Measurements from ENCODE around the gene COPS7A. TPM values are rescaled to one million over a fixed set of nuclear protein-coding genes. Genes with fewer than 3 reads are reported as not detected.
A peak's percentile ranks its signal among the peaks of the same experiment; 100 is the strongest.

Gene COPS7A
- total and polyA plus RNA-seq, 9 of the 15 experiments (the other 6 are each of a cell fraction or from before 2014, with no cell fraction given) = 12.7 to 36.0 (median 24.3) TPM

DNA sequence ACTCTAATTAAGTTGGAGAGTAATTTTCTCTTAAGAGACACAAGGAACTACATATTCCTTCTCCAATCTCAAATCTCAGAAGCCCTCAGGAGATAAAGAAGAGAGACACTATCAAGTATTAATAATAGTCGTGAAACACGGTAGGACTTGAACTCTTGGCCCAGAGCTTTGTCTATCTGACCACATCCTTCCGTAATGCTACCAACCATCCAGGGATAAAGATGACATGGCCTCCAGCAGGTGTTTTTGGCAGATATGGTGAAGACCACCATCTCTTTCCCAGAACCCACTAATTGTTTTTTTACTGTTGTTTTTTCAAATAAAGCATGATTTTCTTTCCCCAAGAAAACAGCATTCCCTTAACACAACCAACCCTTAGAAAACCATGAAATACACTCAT is 38.0 kb upstream of the COPS7A start:
- Histone ChIP-seq H3K4me2 (ENCODE audit: insufficient read depth, low read length) (0 out of 2 replicates have a peak overlapping the region, but pooled peaks have one; percentile 99), H3K4me1 (replicated peaks in 1 of 2; ENCODE audit: control insufficient read depth in 2 of 2, insufficient read depth in 2 of 2, low read length in 2 of 2) (peaks cover 0 to 5% of the 10 kb centered on the region in 2 experiments; a peak in 1 of 5 replicates), H3K9me1 (ENCODE audit: control insufficient read depth, insufficient read depth, low read length) (no peaks in the 10 kb centered on the region), H3K36me3 (ENCODE audit: control insufficient read depth, insufficient read depth, low read length) (peaks cover 50% of the 10 kb centered on the region), H3K79me2 (ENCODE audit: control insufficient read depth, insufficient read depth, low read length) (peaks cover 89% of the 10 kb centered on the region), H3K4me3 (no peak overlapping the region; the same call in 1 of the 2 replicates), H3K27ac (ENCODE audit: extremely low read depth, low read depth, low read length) (no peak overlapping the region), H4K20me1 (replicated peaks; ENCODE audit: control insufficient read depth, insufficient read depth, low read length) (no peaks in the 10 kb centered on the region; the same call in 1 of the 2 replicates), H2AFZ (ENCODE audit: low read depth, low read length) (no peak overlapping the region), H3K9me3 (replicated peaks; ENCODE audit: control insufficient read depth, insufficient read depth, low read depth, low read length) (no peaks in the 10 kb centered on the region), H3K27me3 (ENCODE audit: control insufficient read depth in 2 of 2, insufficient read depth in 2 of 2, low read length in 2 of 2) (no peaks in the 10 kb centered on the region), H3K9ac (ENCODE audit: insufficient read depth in 1 of 2, low read depth in 2 of 2, low read length in 2 of 2) (no peak overlapping the region)
- intact Hi-C loops (cut with micrococcal nuclease) (loop anchor here (5.0 kb wide), 2 partner anchors 36 to 134 kb away; partner anchors contain the start of gene COPS7A), in situ Hi-C loops (cut with MboI) (no loop called here)
- WGBS (ENCODE audit: insufficient coverage, low coverage, missing lambda C conversion rate) = 13% methylated on average over 3 of the region's 3 CpGs
- ChIA-PET CTCF (ENCODE audit: low intra/inter-chr PET ratio) (no interaction called here), POLR2A (interaction anchor here (0.6 kb wide), 1 partner anchor 135 kb away, joined by 3 read pairs; no protein-coding TSS in a partner anchor)
- ATAC-seq = no peak
- FAIRE-seq = no peak
- no peak for DNase-seq (ENCODE audit: extremely low read depth in 1 of 4, low spot score in 3 of 4)
- no TSS peak for BruUV-seq (replicated peaks)
- TF ChIP-seq ASH1L (IDR thresholded peaks at IDR 0.05; ENCODE audit: borderline replicate concordance, low read depth, partially characterized antibody) (no peak), ZNF239 (CRISPR knock-in tag; IDR thresholded peaks at IDR 0.05) (no peak), HMG20A (CRISPR knock-in tag; conservative IDR thresholded peaks at IDR 0.05) (no peak), HNRNPH1 (optimal IDR thresholded peaks at IDR 0.05; ENCODE audit: low read depth, low read length) (no peak), ILK (tag; IDR thresholded peaks at IDR 0.05; ENCODE audit: borderline replicate concordance, low read depth) (no peak), ZNF76 (CRISPR knock-in tag; IDR thresholded peaks at IDR 0.05; ENCODE audit: borderline replicate concordance) (no peak), DIDO1 (tag; IDR thresholded peaks at IDR 0.05; ENCODE audit: low read depth) (no peak), ZFX (CRISPR knock-in tag; IDR thresholded peaks at IDR 0.05) (no peak), HMG20B (CRISPR knock-in tag; IDR thresholded peaks at IDR 0.05) (no peak)
- TF ChIP-seq, protein P1, sequence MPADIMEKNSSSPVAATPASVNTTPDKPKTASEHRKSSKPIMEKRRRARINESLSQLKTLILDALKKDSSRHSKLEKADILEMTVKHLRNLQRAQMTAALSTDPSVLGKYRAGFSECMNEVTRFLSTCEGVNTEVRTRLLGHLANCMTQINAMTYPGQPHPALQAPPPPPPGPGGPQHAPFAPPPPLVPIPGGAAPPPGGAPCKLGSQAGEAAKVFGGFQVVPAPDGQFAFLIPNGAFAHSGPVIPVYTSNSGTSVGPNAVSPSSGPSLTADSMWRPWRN (IDR thresholded peaks at IDR 0.05; ENCODE audit: low read depth) = no peak
- TF ChIP-seq, protein P2, sequence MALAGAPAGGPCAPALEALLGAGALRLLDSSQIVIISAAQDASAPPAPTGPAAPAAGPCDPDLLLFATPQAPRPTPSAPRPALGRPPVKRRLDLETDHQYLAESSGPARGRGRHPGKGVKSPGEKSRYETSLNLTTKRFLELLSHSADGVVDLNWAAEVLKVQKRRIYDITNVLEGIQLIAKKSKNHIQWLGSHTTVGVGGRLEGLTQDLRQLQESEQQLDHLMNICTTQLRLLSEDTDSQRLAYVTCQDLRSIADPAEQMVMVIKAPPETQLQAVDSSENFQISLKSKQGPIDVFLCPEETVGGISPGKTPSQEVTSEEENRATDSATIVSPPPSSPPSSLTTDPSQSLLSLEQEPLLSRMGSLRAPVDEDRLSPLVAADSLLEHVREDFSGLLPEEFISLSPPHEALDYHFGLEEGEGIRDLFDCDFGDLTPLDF (CRISPR knock-in tag; IDR thresholded peaks at IDR 0.05) = no peak
- TF ChIP-seq, protein P3, sequence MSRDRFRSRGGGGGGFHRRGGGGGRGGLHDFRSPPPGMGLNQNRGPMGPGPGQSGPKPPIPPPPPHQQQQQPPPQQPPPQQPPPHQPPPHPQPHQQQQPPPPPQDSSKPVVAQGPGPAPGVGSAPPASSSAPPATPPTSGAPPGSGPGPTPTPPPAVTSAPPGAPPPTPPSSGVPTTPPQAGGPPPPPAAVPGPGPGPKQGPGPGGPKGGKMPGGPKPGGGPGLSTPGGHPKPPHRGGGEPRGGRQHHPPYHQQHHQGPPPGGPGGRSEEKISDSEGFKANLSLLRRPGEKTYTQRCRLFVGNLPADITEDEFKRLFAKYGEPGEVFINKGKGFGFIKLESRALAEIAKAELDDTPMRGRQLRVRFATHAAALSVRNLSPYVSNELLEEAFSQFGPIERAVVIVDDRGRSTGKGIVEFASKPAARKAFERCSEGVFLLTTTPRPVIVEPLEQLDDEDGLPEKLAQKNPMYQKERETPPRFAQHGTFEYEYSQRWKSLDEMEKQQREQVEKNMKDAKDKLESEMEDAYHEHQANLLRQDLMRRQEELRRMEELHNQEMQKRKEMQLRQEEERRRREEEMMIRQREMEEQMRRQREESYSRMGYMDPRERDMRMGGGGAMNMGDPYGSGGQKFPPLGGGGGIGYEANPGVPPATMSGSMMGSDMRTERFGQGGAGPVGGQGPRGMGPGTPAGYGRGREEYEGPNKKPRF (IDR thresholded peaks at IDR 0.05; ENCODE audit: low read depth, low read length) = no peak
- TF ChIP-seq, protein P4, sequence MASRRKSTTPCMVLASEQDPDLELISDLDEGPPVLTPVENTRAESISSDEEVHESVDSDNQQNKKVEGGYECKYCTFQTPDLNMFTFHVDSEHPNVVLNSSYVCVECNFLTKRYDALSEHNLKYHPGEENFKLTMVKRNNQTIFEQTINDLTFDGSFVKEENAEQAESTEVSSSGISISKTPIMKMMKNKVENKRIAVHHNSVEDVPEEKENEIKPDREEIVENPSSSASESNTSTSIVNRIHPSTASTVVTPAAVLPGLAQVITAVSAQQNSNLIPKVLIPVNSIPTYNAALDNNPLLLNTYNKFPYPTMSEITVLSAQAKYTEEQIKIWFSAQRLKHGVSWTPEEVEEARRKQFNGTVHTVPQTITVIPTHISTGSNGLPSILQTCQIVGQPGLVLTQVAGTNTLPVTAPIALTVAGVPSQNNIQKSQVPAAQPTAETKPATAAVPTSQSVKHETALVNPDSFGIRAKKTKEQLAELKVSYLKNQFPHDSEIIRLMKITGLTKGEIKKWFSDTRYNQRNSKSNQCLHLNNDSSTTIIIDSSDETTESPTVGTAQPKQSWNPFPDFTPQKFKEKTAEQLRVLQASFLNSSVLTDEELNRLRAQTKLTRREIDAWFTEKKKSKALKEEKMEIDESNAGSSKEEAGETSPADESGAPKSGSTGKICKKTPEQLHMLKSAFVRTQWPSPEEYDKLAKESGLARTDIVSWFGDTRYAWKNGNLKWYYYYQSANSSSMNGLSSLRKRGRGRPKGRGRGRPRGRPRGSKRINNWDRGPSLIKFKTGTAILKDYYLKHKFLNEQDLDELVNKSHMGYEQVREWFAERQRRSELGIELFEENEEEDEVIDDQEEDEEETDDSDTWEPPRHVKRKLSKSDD (conservative IDR thresholded peaks at IDR 0.05; ENCODE audit: low read length) = no peak
- TF ChIP-seq, protein P5, sequence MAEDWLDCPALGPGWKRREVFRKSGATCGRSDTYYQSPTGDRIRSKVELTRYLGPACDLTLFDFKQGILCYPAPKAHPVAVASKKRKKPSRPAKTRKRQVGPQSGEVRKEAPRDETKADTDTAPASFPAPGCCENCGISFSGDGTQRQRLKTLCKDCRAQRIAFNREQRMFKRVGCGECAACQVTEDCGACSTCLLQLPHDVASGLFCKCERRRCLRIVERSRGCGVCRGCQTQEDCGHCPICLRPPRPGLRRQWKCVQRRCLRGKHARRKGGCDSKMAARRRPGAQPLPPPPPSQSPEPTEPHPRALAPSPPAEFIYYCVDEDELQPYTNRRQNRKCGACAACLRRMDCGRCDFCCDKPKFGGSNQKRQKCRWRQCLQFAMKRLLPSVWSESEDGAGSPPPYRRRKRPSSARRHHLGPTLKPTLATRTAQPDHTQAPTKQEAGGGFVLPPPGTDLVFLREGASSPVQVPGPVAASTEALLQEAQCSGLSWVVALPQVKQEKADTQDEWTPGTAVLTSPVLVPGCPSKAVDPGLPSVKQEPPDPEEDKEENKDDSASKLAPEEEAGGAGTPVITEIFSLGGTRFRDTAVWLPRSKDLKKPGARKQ (CRISPR knock-in tag; IDR thresholded peaks at IDR 0.05) = no peak

Data from K562 (cell line).